Activated T-helper 17 cell treated with anti-CD3 and anti-CD28 coated beads, Interleukin-2, amount 50 U/mL, for 72 hours (primary cell): ENCODE measurements around the gene CFD. TPM values are rescaled to one million over a fixed set of nuclear protein-coding genes. Genes with fewer than 3 reads are reported as not detected.
A peak's percentile ranks its signal among the peaks of the same experiment; 100 is the strongest.
"Not testable (repeated sequence)": the region's sequence is repeated elsewhere in the genome, so short reads cannot be mapped to it uniquely, and the experiment has no call there.

Source experiments
- ATAC-seq: fragments of 150-1000 bp; cut with Tn5 transposase; replicated peaks from 2 replicates; pipeline ENCODE4 v1.10.0; 2021; ENCODE audit warnings: mild to moderate bottlenecking, moderate library complexity
- H3K27ac Mint-ChIP-seq: one replicate; pipeline ENCODE4 v1.8.0; 2022; ENCODE audit warnings: mixed read lengths
- H3K27me3 Mint-ChIP-seq: one replicate; pipeline ENCODE4 v1.8.0; 2022; ENCODE audit warnings: mixed read lengths
- H3K36me3 Mint-ChIP-seq: one replicate; pipeline ENCODE4 v1.8.0; 2022; ENCODE audit warnings: low read depth, mild to moderate bottlenecking, mixed read lengths
- H3K4me1 Mint-ChIP-seq: one replicate; pipeline ENCODE4 v1.8.0; 2022; ENCODE audit warnings: mixed read lengths
- H3K4me3 Mint-ChIP-seq: one replicate; pipeline ENCODE4 v1.8.0; 2022; ENCODE audit warnings: mild to moderate bottlenecking, mixed read lengths
- H3K9me3 Mint-ChIP-seq: one replicate; pipeline ENCODE4 v1.8.0; 2022; ENCODE audit warnings: mixed read lengths
- total RNA-seq, 2 donors: library from RNA; stranded (reverse); gene quantifications; one replicate each; pipeline ENCODE4 v1.2.3, GENCODE V29; 2022

Gene CFD
- total RNA-seq, 2 donors from 2014 or later, result 0.40 to 0.89 TPM

GRCh38 chr19:853614-854220 lies 5.7 kb upstream of the CFD start:
- H3K36me3 Mint-ChIP-seq, ATAC-seq, H3K9me3 Mint-ChIP-seq, H3K4me3 Mint-ChIP-seq, H3K27me3 Mint-ChIP-seq, H3K27ac Mint-ChIP-seq, H3K4me1 Mint-ChIP-seq: not testable (repeated sequence)

- Mint-ChIP-seq H3K4me1 (no peaks in the 10 kb centered on the region), H3K4me3 (no peak overlapping the region), H3K9me3 (no peaks in the 10 kb centered on the region), H3K36me3 (no peaks in the 10 kb centered on the region), H3K27ac (no peak overlapping the region), H3K27me3 (no peaks in the 10 kb centered on the region)
- no peak for ATAC-seq
These were observed 4.9 kb upstream of the CFD start for GRCh38 chr19:854549-854948.

GRCh38 chr19:855142-855541 lies 4.3 kb upstream of the CFD start:
- Mint-ChIP-seq H3K27ac (no peak overlapping the region), H3K27me3 (no peaks in the 10 kb centered on the region), H3K4me1 (no peaks in the 10 kb centered on the region), H3K9me3 (no peaks in the 10 kb centered on the region), H3K4me3 (no peak overlapping the region), H3K36me3 (no peaks in the 10 kb centered on the region)
- ATAC-seq, result no peak

- Mint-ChIP-seq H3K27me3 (no peaks in the 10 kb centered on the region), H3K36me3 (no peaks in the 10 kb centered on the region), H3K4me3 (no peak overlapping the region), H3K27ac (no peak overlapping the region), H3K9me3 (no peaks in the 10 kb centered on the region), H3K4me1 (no peaks in the 10 kb centered on the region)
- no peak for ATAC-seq
These were observed 3.8 kb upstream of the CFD start for GRCh38 chr19:855566-856120.

DNA sequence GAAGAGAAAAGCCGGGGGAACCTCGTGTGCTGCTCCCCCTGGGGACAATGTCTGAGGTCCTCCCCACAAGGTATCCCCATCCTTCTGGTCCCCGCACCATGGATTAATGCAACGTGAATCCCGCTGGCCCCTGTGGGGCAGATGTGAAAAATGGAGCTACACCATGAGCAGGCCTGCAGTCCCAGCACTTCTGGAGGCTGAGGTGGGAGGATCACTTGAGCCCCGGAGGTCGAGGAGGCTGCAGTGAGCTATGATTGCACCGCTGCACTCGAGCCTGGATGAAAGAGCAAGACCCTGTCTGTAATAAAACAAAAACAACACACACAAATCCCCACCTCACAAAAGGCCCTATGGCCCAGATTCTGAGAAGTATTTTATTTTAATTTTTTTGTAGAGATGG lies 1.2 kb upstream of the CFD start:
- Mint-ChIP-seq H3K4me3 (no peak overlapping the region), H3K36me3 (no peaks in the 10 kb centered on the region), H3K4me1 (no peaks in the 10 kb centered on the region), H3K27me3 (no peaks in the 10 kb centered on the region), H3K9me3 (no peaks in the 10 kb centered on the region), H3K27ac (no peak overlapping the region)
- ATAC-seq, result no peak

DNA sequence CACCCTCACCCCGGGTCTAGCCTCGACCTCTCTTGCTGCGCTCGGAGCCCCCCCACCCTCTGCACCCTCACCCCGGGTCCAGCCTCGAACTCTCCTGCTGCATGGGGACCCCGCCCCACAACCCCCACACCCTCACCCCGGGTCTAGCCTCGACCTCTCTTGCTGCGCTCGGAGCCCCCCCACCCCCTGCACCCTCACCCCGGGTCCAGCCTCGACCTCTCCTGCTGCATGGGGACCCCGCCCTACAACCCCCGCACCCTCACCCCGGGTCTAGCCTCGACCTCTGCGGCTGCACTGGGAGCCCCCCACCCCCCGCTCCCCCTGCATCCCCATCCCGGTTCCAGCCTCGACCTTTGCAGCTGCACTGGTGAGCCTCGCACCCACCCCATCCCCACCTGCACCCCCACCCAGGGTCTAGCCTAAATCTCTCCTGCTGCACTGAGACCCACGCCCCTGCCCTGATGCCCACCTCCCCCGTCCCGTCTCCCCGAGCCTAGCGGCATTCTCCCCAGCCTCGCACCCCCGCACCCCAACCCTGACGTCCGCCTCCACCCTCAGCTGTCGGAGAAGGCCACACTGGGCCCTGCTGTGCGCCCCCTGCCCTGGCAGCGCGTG lies 1.8 kb downstream of the CFD start:
- ATAC-seq, result no peak
- Mint-ChIP-seq H3K27me3 (no peaks in the 10 kb centered on the region), H3K9me3 (no peaks in the 10 kb centered on the region), H3K4me3 (no peak overlapping the region), H3K27ac (no peak overlapping the region), H3K4me1 (no peaks in the 10 kb centered on the region), H3K36me3 (no peaks in the 10 kb centered on the region)

DNA sequence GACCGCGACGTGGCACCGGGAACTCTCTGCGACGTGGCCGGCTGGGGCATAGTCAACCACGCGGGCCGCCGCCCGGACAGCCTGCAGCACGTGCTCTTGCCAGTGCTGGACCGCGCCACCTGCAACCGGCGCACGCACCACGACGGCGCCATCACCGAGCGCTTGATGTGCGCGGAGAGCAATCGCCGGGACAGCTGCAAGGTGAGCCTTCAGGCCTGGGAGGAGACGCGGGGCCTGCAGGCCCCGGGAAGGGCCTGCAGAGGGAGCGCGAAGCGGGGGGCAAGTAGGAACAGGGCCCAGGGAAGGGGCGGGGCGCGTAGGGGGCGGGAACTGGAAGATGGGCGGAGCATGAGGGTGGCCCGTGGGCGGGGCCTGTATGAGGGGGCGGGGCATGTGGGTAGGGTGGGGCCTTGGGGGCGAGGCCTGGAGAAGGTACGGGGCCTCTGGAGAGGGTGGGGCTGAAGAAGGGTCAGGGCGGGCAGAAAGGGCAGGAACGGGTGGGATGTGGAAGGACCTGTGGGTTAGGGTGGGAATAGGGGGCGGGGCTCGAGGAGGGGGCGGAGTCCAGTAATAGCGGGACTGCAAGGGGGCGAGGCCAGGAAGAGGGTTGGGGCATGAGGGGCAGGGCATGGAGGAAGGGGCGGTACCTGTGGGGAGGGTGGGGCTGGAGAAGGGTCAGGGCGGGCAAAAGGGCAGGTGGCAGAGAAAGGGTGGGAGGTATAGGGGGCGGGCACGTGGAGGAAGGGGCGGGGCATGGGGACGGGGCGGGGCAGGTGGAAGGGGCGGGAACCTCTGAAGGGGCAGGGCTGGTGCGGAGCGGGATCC lies 2.5 kb downstream of the CFD start:
- Mint-ChIP-seq H3K36me3 (no peaks in the 10 kb centered on the region), H3K4me1 (no peaks in the 10 kb centered on the region), H3K4me3 (peak overlapping the region; percentile 71), H3K27me3 (no peaks in the 10 kb centered on the region), H3K9me3 (no peaks in the 10 kb centered on the region), H3K27ac (no peak overlapping the region)
- ATAC-seq, result peak; percentile 21

- Mint-ChIP-seq H3K36me3 (peaks cover 7% of the 10 kb centered on the region), H3K27me3 (no peaks in the 10 kb centered on the region), H3K4me3 (peak overlapping the region; percentile 71), H3K4me1 (peaks cover 4% of the 10 kb centered on the region), H3K27ac (no peak overlapping the region), H3K9me3 (no peaks in the 10 kb centered on the region)
- peak; percentile 59 for ATAC-seq
These were observed 3.3 kb downstream of the CFD start for GRCh38 chr19:862581-863314.

DNA sequence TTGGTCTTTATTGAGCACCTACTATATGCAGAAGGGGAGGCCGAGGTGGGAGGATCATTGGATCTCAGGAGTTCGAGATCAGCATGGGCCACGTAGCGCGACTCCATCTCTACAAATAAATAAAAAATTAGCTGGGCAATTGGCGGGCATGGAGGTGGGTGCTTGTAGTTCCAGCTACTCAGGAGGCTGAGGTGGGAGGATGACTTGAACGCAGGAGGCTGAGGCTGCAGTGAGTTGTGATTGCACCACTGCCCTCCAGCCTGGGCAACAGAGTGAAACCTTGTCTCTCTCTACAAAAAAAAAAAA lies 3.8 kb downstream of the CFD start:
- H3K27ac Mint-ChIP-seq, result peak overlapping the region; percentile 81
- peaks cover 8% of the 10 kb centered on the region for H3K36me3 Mint-ChIP-seq
- H3K4me3 Mint-ChIP-seq, result peak overlapping the region; percentile 71
- H3K4me1 Mint-ChIP-seq, result peaks cover 4% of the 10 kb centered on the region
- no peaks in the 10 kb centered on the region for H3K9me3 Mint-ChIP-seq
- no peak for ATAC-seq
- no peaks in the 10 kb centered on the region for H3K27me3 Mint-ChIP-seq

DNA sequence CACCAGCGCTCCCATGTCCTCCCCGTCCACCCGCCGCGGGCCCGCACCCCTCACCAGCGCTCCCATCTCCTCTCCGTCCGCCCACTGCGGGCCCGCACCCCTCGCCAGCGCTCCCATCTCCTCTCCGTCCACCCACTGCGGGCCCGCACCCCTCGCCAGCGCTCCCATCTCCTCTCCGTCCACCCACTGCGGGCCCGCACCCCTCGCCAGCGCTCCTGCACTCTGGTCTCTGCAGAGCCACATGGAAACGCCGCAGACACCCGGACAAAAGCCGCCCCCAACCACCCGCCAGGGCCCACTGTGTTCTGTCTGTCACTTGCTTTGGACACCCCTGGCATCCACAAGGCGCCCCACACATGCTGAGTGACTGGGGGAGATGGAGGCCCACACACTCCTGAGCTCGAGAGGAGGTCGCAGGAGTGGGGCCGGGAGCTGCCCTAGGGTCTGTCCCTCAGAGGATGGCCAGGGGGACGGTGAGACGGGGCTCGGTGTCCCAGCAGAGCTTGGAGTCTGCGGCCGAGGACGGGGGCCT lies 7.4 kb downstream of the CFD start:
- Mint-ChIP-seq H3K36me3 (peaks cover 29% of the 10 kb centered on the region), H3K27me3 (no peaks in the 10 kb centered on the region), H3K27ac (no peak overlapping the region), H3K4me1 (peaks cover 4% of the 10 kb centered on the region), H3K4me3 (no peak overlapping the region), H3K9me3 (no peaks in the 10 kb centered on the region)
- ATAC-seq, result no peak

GRCh38 chr19:867301-867793 lies 7.9 kb downstream of the CFD start:
- ATAC-seq, result no peak
- Mint-ChIP-seq H3K27ac (no peak overlapping the region), H3K27me3 (no peaks in the 10 kb centered on the region), H3K9me3 (no peaks in the 10 kb centered on the region), H3K4me3 (no peak overlapping the region), H3K4me1 (peaks cover 4% of the 10 kb centered on the region), H3K36me3 (peaks cover 29% of the 10 kb centered on the region)

DNA sequence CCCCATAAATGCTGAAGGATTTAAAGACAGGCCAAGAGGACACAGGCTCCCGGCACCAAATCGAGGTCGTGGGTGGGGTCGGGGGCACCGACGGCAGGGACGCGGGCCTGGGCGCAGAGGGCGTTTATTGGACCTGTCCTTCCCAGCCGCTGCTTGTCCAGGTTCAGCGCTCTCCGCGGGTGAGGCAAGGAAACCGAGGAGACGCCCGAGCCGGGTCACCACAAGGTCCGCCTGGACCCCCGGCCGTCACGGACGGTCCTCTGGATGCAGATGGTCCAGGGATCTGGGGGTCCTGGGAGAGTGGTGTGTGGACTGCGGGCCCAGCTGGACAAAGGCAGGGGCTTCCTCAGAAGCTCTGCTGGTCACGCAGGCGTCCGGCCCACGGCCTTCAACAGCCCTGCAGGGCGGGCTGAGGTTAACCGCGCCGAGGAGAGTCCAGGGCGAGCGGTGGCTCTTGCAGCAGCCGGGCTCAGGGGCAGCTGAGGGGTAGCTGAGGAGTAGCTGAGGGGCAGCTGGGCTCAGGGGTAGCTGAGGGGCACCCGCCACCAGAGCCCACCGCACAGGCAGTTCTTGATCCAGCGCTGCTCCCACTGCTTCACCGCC lies 8.5 kb downstream of the CFD start:
- no peaks in the 10 kb centered on the region for H3K9me3 Mint-ChIP-seq
- H3K4me1 Mint-ChIP-seq, result peaks cover 4% of the 10 kb centered on the region
- H3K27ac Mint-ChIP-seq, result no peak overlapping the region
- no peak for ATAC-seq
- H3K27me3 Mint-ChIP-seq, result no peaks in the 10 kb centered on the region
- peaks cover 29% of the 10 kb centered on the region for H3K36me3 Mint-ChIP-seq
- no peak overlapping the region for H3K4me3 Mint-ChIP-seq

- Mint-ChIP-seq H3K4me3 (no peak overlapping the region), H3K36me3 (peaks cover 29% of the 10 kb centered on the region), H3K4me1 (peaks cover 4% of the 10 kb centered on the region), H3K27ac (no peak overlapping the region), H3K9me3 (no peaks in the 10 kb centered on the region), H3K27me3 (no peaks in the 10 kb centered on the region)
- ATAC-seq, result no peak
These were observed 9.2 kb downstream of the CFD start for GRCh38 chr19:868458-869244.
